Stomach (tissue), 4 donors: ENCODE data around the gene GALP.

Source experiments
- POLR2A ChIP-seq, 4 donors: fragments of 450-650 bp; IDR thresholded peaks; one replicate each; pipeline ENCODE4 v1.6.1; 2016; ENCODE audit warnings: antibody characterized with exemption in 4 of 4, control low read depth in 2 of 4, mild to moderate bottlenecking in 1 of 4, moderate library complexity in 1 of 4
- POLR2AphosphoS5 ChIP-seq, 3 donors: sonication (generic); formaldehyde crosslinking; IDR thresholded peaks; one replicate each; pipeline ENCODE4 v1.6.1; 2016; ENCODE audit warnings: antibody characterized with exemption in 3 of 3
- TF ChIP-seq, protein P1 (sequence below), 7 experiments: fragments of 450-650 bp in 4 of 7; fragments of 200-600 bp in 3 of 7; sonication (generic) in 3 of 7; IDR thresholded peaks; one replicate each; pipeline ENCODE4 v1.5.1; 2016 to 2019; ENCODE audit warnings: antibody characterized with exemption in 7 of 7, control low read depth in 2 of 7, mild to moderate bottlenecking in 1 of 7

- TF ChIP-seq, protein P1, sequence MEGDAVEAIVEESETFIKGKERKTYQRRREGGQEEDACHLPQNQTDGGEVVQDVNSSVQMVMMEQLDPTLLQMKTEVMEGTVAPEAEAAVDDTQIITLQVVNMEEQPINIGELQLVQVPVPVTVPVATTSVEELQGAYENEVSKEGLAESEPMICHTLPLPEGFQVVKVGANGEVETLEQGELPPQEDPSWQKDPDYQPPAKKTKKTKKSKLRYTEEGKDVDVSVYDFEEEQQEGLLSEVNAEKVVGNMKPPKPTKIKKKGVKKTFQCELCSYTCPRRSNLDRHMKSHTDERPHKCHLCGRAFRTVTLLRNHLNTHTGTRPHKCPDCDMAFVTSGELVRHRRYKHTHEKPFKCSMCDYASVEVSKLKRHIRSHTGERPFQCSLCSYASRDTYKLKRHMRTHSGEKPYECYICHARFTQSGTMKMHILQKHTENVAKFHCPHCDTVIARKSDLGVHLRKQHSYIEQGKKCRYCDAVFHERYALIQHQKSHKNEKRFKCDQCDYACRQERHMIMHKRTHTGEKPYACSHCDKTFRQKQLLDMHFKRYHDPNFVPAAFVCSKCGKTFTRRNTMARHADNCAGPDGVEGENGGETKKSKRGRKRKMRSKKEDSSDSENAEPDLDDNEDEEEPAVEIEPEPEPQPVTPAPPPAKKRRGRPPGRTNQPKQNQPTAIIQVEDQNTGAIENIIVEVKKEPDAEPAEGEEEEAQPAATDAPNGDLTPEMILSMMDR (IDR thresholded peaks at IDR 0.05) = no peak
- no peak for TF ChIP-seq POLR2A (IDR thresholded peaks at IDR 0.05)
- TF ChIP-seq POLR2AphosphoS5 (IDR thresholded peaks at IDR 0.05) = no peak
Measured at GRCh38 chr19:56132316-56132822, 43.4 kb upstream of the GALP start.
